ENCODE measurements around the gene ZMYM1.

Gene ZMYM1

DNA sequence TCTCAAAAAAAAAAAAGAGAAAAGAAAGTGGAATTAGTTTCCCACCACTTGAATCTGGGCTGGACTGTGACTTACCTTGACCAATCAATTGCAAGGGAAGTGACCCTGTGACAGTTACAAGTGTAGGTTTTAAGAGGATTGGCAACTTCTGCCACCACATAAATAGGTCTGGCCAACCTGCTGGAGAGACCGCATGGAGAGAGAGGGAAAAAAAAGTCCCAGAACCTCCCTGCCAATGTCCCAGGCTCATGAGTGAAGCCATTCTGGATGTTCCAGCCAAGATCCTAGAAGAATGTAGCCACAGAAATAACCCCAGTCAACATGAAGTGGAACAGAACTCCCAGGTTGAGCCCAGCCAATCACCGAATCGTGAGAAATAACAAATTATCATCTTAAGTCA lies 35.7 kb upstream of the ZMYM1 start:
- H3K4me2 ChIP-seq (ENCODE audit: low read length): no peak overlapping the region
- TF ChIP-seq CTCF (IDR thresholded peaks at IDR 0.05): no peak
- H3K36me3 ChIP-seq (ENCODE audit: control insufficient read depth, insufficient read depth, low read length): no peaks in the 10 kb centered on the region
- H3K4me1 ChIP-seq: no peaks in the 10 kb centered on the region
- H3K4me3 ChIP-seq (ENCODE audit: low read depth, low read length): no peak overlapping the region
- H3K27ac ChIP-seq: no peak overlapping the region
- no peak overlapping the region for H2AFZ ChIP-seq
- no peaks in the 10 kb centered on the region for H3K9me3 ChIP-seq (ENCODE audit: control insufficient read depth, low read length)
- H3K79me2 ChIP-seq: no peaks in the 10 kb centered on the region
- no peaks in the 10 kb centered on the region for H3K27me3 ChIP-seq (ENCODE audit: control insufficient read depth, insufficient read depth, low read length)
- H3K9ac ChIP-seq: no peak overlapping the region

- no peaks in the 10 kb centered on the region for H3K9me3 ChIP-seq (ENCODE audit: control insufficient read depth, low read length)
- no peak overlapping the region for H3K27ac ChIP-seq
- TF ChIP-seq CTCF (IDR thresholded peaks at IDR 0.05): no peak
- H3K27me3 ChIP-seq (ENCODE audit: control insufficient read depth, insufficient read depth, low read length): no peaks in the 10 kb centered on the region
- no peak overlapping the region for H2AFZ ChIP-seq
- no peak overlapping the region for H3K4me2 ChIP-seq (ENCODE audit: low read length)
- H3K4me3 ChIP-seq (ENCODE audit: low read depth, low read length): no peak overlapping the region
- H3K79me2 ChIP-seq: no peaks in the 10 kb centered on the region
- H3K4me1 ChIP-seq: no peaks in the 10 kb centered on the region
- no peaks in the 10 kb centered on the region for H3K36me3 ChIP-seq (ENCODE audit: control insufficient read depth, insufficient read depth, low read length)
- no peak overlapping the region for H3K9ac ChIP-seq
Observed at GRCh38 chr1:35044431-35044830, 34.8 kb upstream of the ZMYM1 start.

GRCh38 chr1:35046730-35047129 lies 32.5 kb upstream of the ZMYM1 start:
- H3K4me1 ChIP-seq: no peaks in the 10 kb centered on the region
- TF ChIP-seq CTCF (IDR thresholded peaks at IDR 0.05): no peak
- H3K36me3 ChIP-seq (ENCODE audit: control insufficient read depth, insufficient read depth, low read length): no peaks in the 10 kb centered on the region
- H3K4me3 ChIP-seq (ENCODE audit: low read depth, low read length): no peak overlapping the region
- H3K9me3 ChIP-seq (ENCODE audit: control insufficient read depth, low read length): no peaks in the 10 kb centered on the region
- no peaks in the 10 kb centered on the region for H3K27me3 ChIP-seq (ENCODE audit: control insufficient read depth, insufficient read depth, low read length)
- no peaks in the 10 kb centered on the region for H3K79me2 ChIP-seq
- H3K4me2 ChIP-seq (ENCODE audit: low read length): no peak overlapping the region
- no peak overlapping the region for H3K27ac ChIP-seq
- H2AFZ ChIP-seq: no peak overlapping the region
- no peak overlapping the region for H3K9ac ChIP-seq

DNA sequence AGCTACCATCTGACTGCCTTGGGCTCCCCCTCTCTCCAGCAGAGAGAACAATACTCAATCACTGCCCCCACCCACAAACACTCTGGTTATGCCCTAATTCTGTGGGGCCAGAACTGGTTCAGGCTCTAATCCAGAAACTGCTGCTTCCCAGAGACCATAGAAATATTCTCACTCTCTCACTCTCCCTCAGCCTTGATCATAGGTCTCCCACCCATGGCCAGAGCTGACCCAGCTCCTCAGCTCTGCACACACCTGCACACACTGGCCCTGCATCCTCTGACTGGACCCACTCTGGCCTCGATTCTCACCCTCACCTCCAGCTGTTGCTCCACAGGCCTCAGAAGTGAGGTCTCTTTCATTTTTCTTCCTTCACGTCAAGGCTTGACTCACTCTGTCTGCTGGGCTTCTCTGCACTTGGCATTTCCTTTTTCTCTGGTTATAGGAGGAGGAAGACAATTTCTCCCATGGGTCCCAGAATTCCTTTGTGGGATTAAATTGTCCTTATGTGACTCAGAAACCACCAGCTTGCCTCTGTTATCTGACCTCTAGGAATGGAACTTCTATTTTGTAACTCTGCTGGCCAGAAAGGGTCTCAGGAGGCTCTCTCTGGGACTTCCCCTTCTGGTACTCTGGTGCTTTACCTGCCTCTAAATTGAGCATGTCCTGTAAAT lies 31.9 kb upstream of the ZMYM1 start:
- Histone ChIP-seq H3K9ac (no peak overlapping the region), H3K4me2 (ENCODE audit: low read length) (no peak overlapping the region), H3K36me3 (ENCODE audit: control insufficient read depth, insufficient read depth, low read length) (no peaks in the 10 kb centered on the region), H3K4me3 (ENCODE audit: low read depth, low read length) (no peak overlapping the region), H2AFZ (no peak overlapping the region), H3K9me3 (ENCODE audit: control insufficient read depth, low read length) (no peaks in the 10 kb centered on the region), H3K79me2 (no peaks in the 10 kb centered on the region), H3K4me1 (no peaks in the 10 kb centered on the region), H3K27me3 (ENCODE audit: control insufficient read depth, insufficient read depth, low read length) (no peaks in the 10 kb centered on the region), H3K27ac (no peak overlapping the region)
- TF ChIP-seq CTCF (IDR thresholded peaks at IDR 0.05): no peak

DNA sequence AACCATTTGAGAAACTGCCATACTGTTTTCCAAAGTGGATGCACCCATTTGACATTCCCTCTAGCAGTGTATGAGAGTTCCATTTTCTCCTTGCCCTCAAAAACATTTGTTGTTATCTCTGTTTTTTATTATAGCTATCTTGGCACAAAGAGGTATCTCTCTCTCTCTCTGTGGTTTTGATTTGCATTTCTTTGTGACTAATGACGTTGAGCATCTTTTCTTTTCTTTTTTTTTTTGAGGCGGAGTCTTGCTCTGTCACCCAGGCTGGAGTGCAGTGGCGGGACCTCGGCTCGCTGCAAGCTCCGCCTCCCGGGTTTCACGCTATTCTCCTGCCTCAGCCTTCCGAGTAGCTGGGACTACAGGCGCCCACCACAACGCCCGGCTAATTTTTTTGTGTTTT lies 30.1 kb upstream of the ZMYM1 start:
- Histone ChIP-seq H3K79me2 (no peaks in the 10 kb centered on the region), H3K36me3 (ENCODE audit: control insufficient read depth, insufficient read depth, low read length) (no peaks in the 10 kb centered on the region), H3K4me1 (no peaks in the 10 kb centered on the region), H3K9ac (no peak overlapping the region), H3K4me2 (ENCODE audit: low read length) (no peak overlapping the region), H2AFZ (no peak overlapping the region), H3K27me3 (ENCODE audit: control insufficient read depth, insufficient read depth, low read length) (no peaks in the 10 kb centered on the region), H3K9me3 (ENCODE audit: control insufficient read depth, low read length) (no peaks in the 10 kb centered on the region), H3K4me3 (ENCODE audit: low read depth, low read length) (no peak overlapping the region), H3K27ac (no peak overlapping the region)
- no peak for TF ChIP-seq CTCF (IDR thresholded peaks at IDR 0.05)

Data from parathyroid adenoma (tissue), 2 donors.